ENCODE data around the gene IGSF1.

The IGSF1 gene

GRCh38 chrX:131316260-131316659 lies 27.2 kb upstream of the IGSF1 start:
- H3K36me3 ChIP-seq (ENCODE audit: control insufficient read depth, insufficient read depth, low read length): no peaks in the 10 kb centered on the region
- no peak overlapping the region for H3K4me3 ChIP-seq (ENCODE audit: low read length)
- no peak overlapping the region for H3K18ac ChIP-seq (ENCODE audit: low read length)
- H3K27ac ChIP-seq (ENCODE audit: low read depth, low read length): no peak overlapping the region
- no peaks in the 10 kb centered on the region for H3K79me1 ChIP-seq (ENCODE audit: low read length)
- H4K8ac ChIP-seq (ENCODE audit: low read depth, low read length): no peak overlapping the region
- no peak overlapping the region for H2BK15ac ChIP-seq (replicated peaks; ENCODE audit: low read depth)
- no peak overlapping the region for H2BK120ac ChIP-seq (ENCODE audit: low read depth, low read length)
- H4K5ac ChIP-seq (ENCODE audit: low read length): no peak overlapping the region
- no peak overlapping the region for H3K4ac ChIP-seq (ENCODE audit: low read depth, low read length)
- no peak overlapping the region for H3K9ac ChIP-seq (ENCODE audit: low read length)
- no peak overlapping the region for H2AK5ac ChIP-seq (ENCODE audit: low read length)
- H3K4me2 ChIP-seq (ENCODE audit: low read length): no peak overlapping the region
- no peaks in the 10 kb centered on the region for H3K27me3 ChIP-seq (ENCODE audit: insufficient read depth, low read length, poor library complexity)
- H3K79me2 ChIP-seq (ENCODE audit: control insufficient read depth, insufficient read depth, low read length): no peaks in the 10 kb centered on the region
- no peak overlapping the region for H3K23ac ChIP-seq (ENCODE audit: low read length)
- H3K4me1 ChIP-seq (ENCODE audit: control insufficient read depth, low read depth, low read length): no peaks in the 10 kb centered on the region
- no peak overlapping the region for H2BK5ac ChIP-seq (ENCODE audit: low read length)
- H3K56ac ChIP-seq (ENCODE audit: low read length): no peak overlapping the region
- no peak for DNase-seq
- WGBS (ENCODE audit: extremely low coverage, insufficient coverage, low lambda C conversion rate): no CpG with 5 or more reads among the region's 1 CpG

- no peak overlapping the region for H2BK5ac ChIP-seq (ENCODE audit: low read length)
- H4K5ac ChIP-seq (ENCODE audit: low read length): no peak overlapping the region
- no peak overlapping the region for H2BK120ac ChIP-seq (ENCODE audit: low read depth, low read length)
- no peak overlapping the region for H3K4me2 ChIP-seq (ENCODE audit: low read length)
- no peaks in the 10 kb centered on the region for H3K79me1 ChIP-seq (ENCODE audit: low read length)
- no peak overlapping the region for H2AK5ac ChIP-seq (ENCODE audit: low read length)
- no peak overlapping the region for H4K8ac ChIP-seq (ENCODE audit: low read depth, low read length)
- no peak for DNase-seq
- H3K4ac ChIP-seq (ENCODE audit: low read depth, low read length): no peak overlapping the region
- no peaks in the 10 kb centered on the region for H3K4me1 ChIP-seq (ENCODE audit: control insufficient read depth, low read depth, low read length)
- no peak overlapping the region for H3K9ac ChIP-seq (ENCODE audit: low read length)
- no peak overlapping the region for H3K4me3 ChIP-seq (ENCODE audit: low read length)
- no peak overlapping the region for H3K56ac ChIP-seq (ENCODE audit: low read length)
- H3K36me3 ChIP-seq (ENCODE audit: control insufficient read depth, insufficient read depth, low read length): no peaks in the 10 kb centered on the region
- H2BK15ac ChIP-seq (replicated peaks; ENCODE audit: low read depth): no peak overlapping the region
- no peak overlapping the region for H3K18ac ChIP-seq (ENCODE audit: low read length)
- no peaks in the 10 kb centered on the region for H3K27me3 ChIP-seq (ENCODE audit: insufficient read depth, low read length, poor library complexity)
- H3K23ac ChIP-seq (ENCODE audit: low read length): no peak overlapping the region
- no peaks in the 10 kb centered on the region for H3K79me2 ChIP-seq (ENCODE audit: control insufficient read depth, insufficient read depth, low read length)
- no peak overlapping the region for H3K27ac ChIP-seq (ENCODE audit: low read depth, low read length)
These were observed 19.9 kb upstream of the IGSF1 start for GRCh38 chrX:131308980-131309379.

GRCh38 chrX:131306601-131307000 lies 17.5 kb upstream of the IGSF1 start:
- Histone ChIP-seq H3K79me1 (ENCODE audit: low read length) (no peaks in the 10 kb centered on the region), H2AK5ac (ENCODE audit: low read length) (no peak overlapping the region), H3K4me3 (ENCODE audit: low read length) (no peak overlapping the region), H3K9ac (ENCODE audit: low read length) (no peak overlapping the region), H4K8ac (ENCODE audit: low read depth, low read length) (no peak overlapping the region), H3K4me2 (ENCODE audit: low read length) (no peak overlapping the region), H3K18ac (ENCODE audit: low read length) (no peak overlapping the region), H3K23ac (ENCODE audit: low read length) (no peak overlapping the region), H3K79me2 (ENCODE audit: control insufficient read depth, insufficient read depth, low read length) (no peaks in the 10 kb centered on the region), H4K5ac (ENCODE audit: low read length) (no peak overlapping the region), H2BK15ac (replicated peaks; ENCODE audit: low read depth) (no peak overlapping the region), H3K4me1 (ENCODE audit: control insufficient read depth, low read depth, low read length) (no peaks in the 10 kb centered on the region), H3K4ac (ENCODE audit: low read depth, low read length) (no peak overlapping the region), H2BK120ac (ENCODE audit: low read depth, low read length) (no peak overlapping the region), H3K27me3 (ENCODE audit: insufficient read depth, low read length, poor library complexity) (no peaks in the 10 kb centered on the region), H2BK5ac (ENCODE audit: low read length) (no peak overlapping the region), H3K36me3 (ENCODE audit: control insufficient read depth, insufficient read depth, low read length) (no peaks in the 10 kb centered on the region), H3K27ac (ENCODE audit: low read depth, low read length) (no peak overlapping the region), H3K56ac (ENCODE audit: low read length) (no peak overlapping the region)
- DNase-seq: no peak
- no CpG with 5 or more reads among the region's 1 CpG for WGBS (ENCODE audit: extremely low coverage, insufficient coverage, low lambda C conversion rate)

- Histone ChIP-seq H3K27me3 (ENCODE audit: insufficient read depth, low read length, poor library complexity) (no peaks in the 10 kb centered on the region), H2AK5ac (ENCODE audit: low read length) (no peak overlapping the region), H3K18ac (ENCODE audit: low read length) (no peak overlapping the region), H4K8ac (ENCODE audit: low read depth, low read length) (no peak overlapping the region), H3K4me2 (ENCODE audit: low read length) (no peak overlapping the region), H2BK120ac (ENCODE audit: low read depth, low read length) (no peak overlapping the region), H3K4me1 (ENCODE audit: control insufficient read depth, low read depth, low read length) (no peaks in the 10 kb centered on the region), H3K56ac (ENCODE audit: low read length) (no peak overlapping the region), H2BK15ac (replicated peaks; ENCODE audit: low read depth) (no peak overlapping the region), H3K4me3 (ENCODE audit: low read length) (no peak overlapping the region), H3K4ac (ENCODE audit: low read depth, low read length) (no peak overlapping the region), H3K79me1 (ENCODE audit: low read length) (no peaks in the 10 kb centered on the region), H3K9ac (ENCODE audit: low read length) (no peak overlapping the region), H4K5ac (ENCODE audit: low read length) (no peak overlapping the region), H2BK5ac (ENCODE audit: low read length) (no peak overlapping the region), H3K79me2 (ENCODE audit: control insufficient read depth, insufficient read depth, low read length) (no peaks in the 10 kb centered on the region), H3K36me3 (ENCODE audit: control insufficient read depth, insufficient read depth, low read length) (no peaks in the 10 kb centered on the region), H3K27ac (ENCODE audit: low read depth, low read length) (no peak overlapping the region), H3K23ac (ENCODE audit: low read length) (no peak overlapping the region)
- DNase-seq: peak; percentile 36
- no CpG with 5 or more reads among the region's 2 CpGs for WGBS (ENCODE audit: extremely low coverage, insufficient coverage, low lambda C conversion rate)
These were observed 16.8 kb upstream of the IGSF1 start for GRCh38 chrX:131305926-131306325.

GRCh38 chrX:131302701-131303100 lies 13.6 kb upstream of the IGSF1 start:
- Histone ChIP-seq H2BK120ac (ENCODE audit: low read depth, low read length) (no peak overlapping the region), H3K27me3 (ENCODE audit: insufficient read depth, low read length, poor library complexity) (no peaks in the 10 kb centered on the region), H2BK5ac (ENCODE audit: low read length) (no peak overlapping the region), H2BK15ac (replicated peaks; ENCODE audit: low read depth) (no peak overlapping the region), H3K27ac (ENCODE audit: low read depth, low read length) (no peak overlapping the region), H3K79me2 (ENCODE audit: control insufficient read depth, insufficient read depth, low read length) (no peaks in the 10 kb centered on the region), H3K9ac (ENCODE audit: low read length) (no peak overlapping the region), H3K23ac (ENCODE audit: low read length) (no peak overlapping the region), H3K36me3 (ENCODE audit: control insufficient read depth, insufficient read depth, low read length) (no peaks in the 10 kb centered on the region), H3K56ac (ENCODE audit: low read length) (no peak overlapping the region), H3K4me3 (ENCODE audit: low read length) (no peak overlapping the region), H4K5ac (ENCODE audit: low read length) (no peak overlapping the region), H3K79me1 (ENCODE audit: low read length) (no peaks in the 10 kb centered on the region), H4K8ac (ENCODE audit: low read depth, low read length) (no peak overlapping the region), H3K4ac (ENCODE audit: low read depth, low read length) (no peak overlapping the region), H3K18ac (ENCODE audit: low read length) (no peak overlapping the region), H2AK5ac (ENCODE audit: low read length) (no peak overlapping the region), H3K4me1 (ENCODE audit: control insufficient read depth, low read depth, low read length) (no peaks in the 10 kb centered on the region), H3K4me2 (ENCODE audit: low read length) (no peak overlapping the region)
- WGBS (ENCODE audit: extremely low coverage, insufficient coverage, low lambda C conversion rate): no CpG with 5 or more reads among the region's 3 CpGs
- no peak for DNase-seq

GRCh38 chrX:131301155-131301554 lies 12.0 kb upstream of the IGSF1 start:
- H3K4me1 ChIP-seq (ENCODE audit: control insufficient read depth, low read depth, low read length): no peaks in the 10 kb centered on the region
- H3K56ac ChIP-seq (ENCODE audit: low read length): no peak overlapping the region
- no peak overlapping the region for H3K4me2 ChIP-seq (ENCODE audit: low read length)
- no peak overlapping the region for H2AK5ac ChIP-seq (ENCODE audit: low read length)
- H3K36me3 ChIP-seq (ENCODE audit: control insufficient read depth, insufficient read depth, low read length): no peaks in the 10 kb centered on the region
- no peak overlapping the region for H4K8ac ChIP-seq (ENCODE audit: low read depth, low read length)
- H3K79me1 ChIP-seq (ENCODE audit: low read length): no peaks in the 10 kb centered on the region
- H3K79me2 ChIP-seq (ENCODE audit: control insufficient read depth, insufficient read depth, low read length): no peaks in the 10 kb centered on the region
- no peak overlapping the region for H2BK5ac ChIP-seq (ENCODE audit: low read length)
- H3K4ac ChIP-seq (ENCODE audit: low read depth, low read length): no peak overlapping the region
- no peak overlapping the region for H3K9ac ChIP-seq (ENCODE audit: low read length)
- H3K27me3 ChIP-seq (ENCODE audit: insufficient read depth, low read length, poor library complexity): no peaks in the 10 kb centered on the region
- no peak overlapping the region for H3K23ac ChIP-seq (ENCODE audit: low read length)
- no peak overlapping the region for H3K4me3 ChIP-seq (ENCODE audit: low read length)
- no peak overlapping the region for H3K27ac ChIP-seq (ENCODE audit: low read depth, low read length)
- no peak overlapping the region for H3K18ac ChIP-seq (ENCODE audit: low read length)
- WGBS (ENCODE audit: extremely low coverage, insufficient coverage, low lambda C conversion rate): no CpG with 5 or more reads among the region's 5 CpGs
- DNase-seq: no peak
- H2BK120ac ChIP-seq (ENCODE audit: low read depth, low read length): no peak overlapping the region
- no peak overlapping the region for H4K5ac ChIP-seq (ENCODE audit: low read length)
- H2BK15ac ChIP-seq (replicated peaks; ENCODE audit: low read depth): no peak overlapping the region

Measured in mesendoderm (in vitro differentiated cells).